Activated CD4-positive, alpha-beta memory T cell treated with anti-CD3 and anti-CD28 coated beads for 36 hours (primary cell): Measurements from ENCODE around the gene EFNA1. TPM values are rescaled to one million over a fixed set of nuclear protein-coding genes. Genes with fewer than 3 reads are reported as not detected.

Experiments
- CTCF ChIA-PET: fragments of 350-600 bp; sonication (Branson Sonifier 250); formaldehyde crosslinking; loops from one replicate; lab custom pipeline; 2021; ENCODE audit warnings: antibody characterized with exemption, inconsistent platforms; lab: Charles Lee
- POLR2A ChIA-PET: fragments of 350-600 bp; sonication (Branson Sonifier 250); formaldehyde crosslinking; loops from one replicate; lab custom pipeline; 2021; ENCODE audit warnings: antibody characterized with exemption; lab: Charles Lee
- DNase-seq: peaks from one replicate; pipeline ENCODE4 v3.0.0-alpha.2; 2020
- H3K27ac Mint-ChIP-seq: one replicate; pipeline ENCODE4 v1.8.0; 2021; ENCODE audit warnings: mixed read lengths
- H3K27me3 Mint-ChIP-seq: one replicate; pipeline ENCODE4 v1.8.0; 2021; ENCODE audit warnings: mixed read lengths
- H3K36me3 Mint-ChIP-seq: one replicate; pipeline ENCODE4 v1.8.0; 2021; ENCODE audit warnings: mixed read lengths
- H3K4me1 Mint-ChIP-seq: one replicate; pipeline ENCODE4 v1.8.0; 2021; ENCODE audit warnings: low read depth, mixed read lengths
- H3K4me3 Mint-ChIP-seq: one replicate; pipeline ENCODE4 v1.8.0; 2021; ENCODE audit warnings: mild to moderate bottlenecking, mixed read lengths
- H3K9me3 Mint-ChIP-seq: one replicate; pipeline ENCODE4 v1.8.0; 2021; ENCODE audit warnings: mixed read lengths
- intact Hi-C: fragments of 100-400 bp; cut with micrococcal nuclease; formaldehyde crosslinking; loops from one replicate; pipeline ENCODE4 v1.15.1; 2023
- total RNA-seq, 2 experiments: library from RNA; stranded (reverse); gene quantifications; one replicate each; pipeline ENCODE4 v1.2.3, GENCODE V29; 2021

Gene EFNA1
- total RNA-seq, 2 experiments from 2014 or later: 0.24 TPM; not detected in 1

GRCh38 chr1:155093911-155094621 lies 33.6 kb upstream of the EFNA1 start:
- Mint-ChIP-seq H3K4me3 (no peak overlapping the region), H3K4me1 (peaks cover 3% of the 10 kb centered on the region), H3K27me3 (peaks cover 13% of the 10 kb centered on the region), H3K36me3 (no peaks in the 10 kb centered on the region), H3K27ac (no peak overlapping the region), H3K9me3 (no peaks in the 10 kb centered on the region)
- intact Hi-C loops: no loop called here
- POLR2A ChIA-PET: no interaction called here
- no peak for DNase-seq
- CTCF ChIA-PET: interaction anchor here (1.0 to 3.0 kb wide), 8 partner anchors 9 to 79 kb away, joined by 3 to 41 read pairs (median 6); partner anchors contain the start of genes KRTCAP2 and SLC50A1

- Mint-ChIP-seq H3K9me3 (no peaks in the 10 kb centered on the region), H3K36me3 (no peaks in the 10 kb centered on the region), H3K4me1 (peaks cover 3% of the 10 kb centered on the region), H3K4me3 (no peak overlapping the region), H3K27ac (no peak overlapping the region), H3K27me3 (peaks cover 13% of the 10 kb centered on the region)
- ChIA-PET CTCF (interaction anchor here (1.0 to 2.4 kb wide), 4 partner anchors 9 to 78 kb away, joined by 4 to 41 read pairs (median 8); partner anchors contain the start of gene KRTCAP2), POLR2A (no interaction called here)
- DNase-seq: no peak
- intact Hi-C loops: no loop called here
These were observed 33.1 kb upstream of the EFNA1 start for GRCh38 chr1:155094622-155094948.

DNA sequence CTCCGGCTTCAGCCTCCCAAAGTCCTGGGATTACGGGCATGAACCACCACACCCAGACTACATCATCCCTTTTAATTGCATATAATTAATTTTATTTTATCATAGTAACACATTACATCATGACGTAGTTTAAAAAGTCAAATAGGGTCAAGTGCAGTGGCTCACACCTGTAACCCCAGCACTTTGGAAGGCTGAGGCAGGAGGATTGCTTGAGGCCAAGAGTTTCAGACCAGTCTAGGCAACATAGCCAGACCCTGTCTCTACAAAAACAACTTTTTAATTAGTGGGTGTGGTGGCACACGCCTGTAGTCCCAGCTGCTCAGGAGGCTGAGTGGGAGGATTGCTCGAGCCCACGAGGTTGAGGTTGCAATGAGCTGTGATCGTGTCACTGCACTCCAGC lies 28.3 kb upstream of the EFNA1 start:
- POLR2A ChIA-PET: no interaction called here
- no peak overlapping the region for H3K27ac Mint-ChIP-seq
- no peak for DNase-seq
- peaks cover 13% of the 10 kb centered on the region for H3K27me3 Mint-ChIP-seq
- H3K4me3 Mint-ChIP-seq: no peak overlapping the region
- no peaks in the 10 kb centered on the region for H3K36me3 Mint-ChIP-seq
- CTCF ChIA-PET: interaction anchor here (0.7 to 1.9 kb wide), 3 partner anchors 10 to 73 kb away, joined by 3 to 6 read pairs (median 6); no protein-coding TSS in a partner anchor
- H3K9me3 Mint-ChIP-seq: no peaks in the 10 kb centered on the region
- H3K4me1 Mint-ChIP-seq: no peaks in the 10 kb centered on the region
- intact Hi-C loops: no loop called here

DNA sequence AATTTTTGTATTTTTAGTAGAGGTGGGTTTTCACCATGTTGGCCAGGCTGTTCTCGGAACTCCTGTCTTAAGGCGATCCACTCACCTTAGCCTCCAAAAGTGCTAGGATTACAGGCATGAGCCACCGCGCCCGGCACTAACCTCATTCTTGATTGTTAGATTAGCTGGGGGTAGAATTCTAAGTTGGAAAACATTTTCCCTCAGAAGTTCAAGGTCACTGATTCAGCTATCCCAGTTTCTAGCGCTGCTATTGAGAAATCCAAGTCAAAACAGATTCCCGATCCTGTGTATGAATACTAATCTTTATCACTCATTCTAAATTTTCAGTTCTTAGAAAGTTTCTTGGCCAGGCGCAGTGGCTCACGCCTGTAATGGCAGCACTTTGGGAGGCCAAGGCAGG lies 24.4 kb upstream of the EFNA1 start:
- Mint-ChIP-seq H3K4me3 (no peak overlapping the region), H3K9me3 (no peaks in the 10 kb centered on the region), H3K4me1 (no peaks in the 10 kb centered on the region), H3K27me3 (no peaks in the 10 kb centered on the region), H3K36me3 (no peaks in the 10 kb centered on the region), H3K27ac (no peak overlapping the region)
- no peak for DNase-seq
- ChIA-PET POLR2A (no interaction called here), CTCF (interaction anchor here (1.4 kb wide), 1 partner anchor 12 kb away, joined by 4 read pairs; no protein-coding TSS in a partner anchor)
- intact Hi-C loops: no loop called here

- H3K9me3 Mint-ChIP-seq: no peaks in the 10 kb centered on the region
- no peaks in the 10 kb centered on the region for H3K27me3 Mint-ChIP-seq
- H3K4me1 Mint-ChIP-seq: no peaks in the 10 kb centered on the region
- H3K27ac Mint-ChIP-seq: no peak overlapping the region
- ChIA-PET POLR2A (no interaction called here), CTCF (interaction anchor here (0.6 kb wide), 1 partner anchor 13 kb away, joined by 3 read pairs; no protein-coding TSS in a partner anchor)
- H3K36me3 Mint-ChIP-seq: no peaks in the 10 kb centered on the region
- intact Hi-C loops: no loop called here
- no peak overlapping the region for H3K4me3 Mint-ChIP-seq
- no peak for DNase-seq
These were observed 22.8 kb upstream of the EFNA1 start for GRCh38 chr1:155104605-155105534.

DNA sequence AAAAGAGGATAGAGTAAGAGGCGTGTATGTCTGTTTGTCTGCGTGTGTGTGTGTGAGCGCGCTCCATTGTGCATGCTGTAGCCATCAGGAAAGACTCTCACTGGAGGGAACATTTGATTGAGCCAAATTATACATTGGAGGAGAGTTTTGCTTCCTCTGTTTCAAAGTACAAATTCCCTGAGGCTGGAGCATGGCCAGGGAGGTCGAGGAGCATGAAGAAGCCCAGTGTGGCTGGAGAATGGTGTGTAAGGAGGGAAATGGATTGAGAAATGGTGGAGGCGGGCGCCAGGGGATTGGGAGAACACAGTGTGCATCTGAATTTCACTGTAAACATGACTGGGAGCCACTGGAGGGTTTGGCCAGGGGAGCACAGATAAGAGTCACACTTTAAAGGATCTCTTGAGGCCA lies 22.1 kb upstream of the EFNA1 start:
- intact Hi-C loops: no loop called here
- Mint-ChIP-seq H3K9me3 (no peaks in the 10 kb centered on the region), H3K27ac (no peak overlapping the region), H3K27me3 (no peaks in the 10 kb centered on the region), H3K4me3 (no peak overlapping the region), H3K36me3 (no peaks in the 10 kb centered on the region), H3K4me1 (no peaks in the 10 kb centered on the region)
- ChIA-PET POLR2A (no interaction called here), CTCF (no interaction called here)
- DNase-seq: no peak

GRCh38 chr1:155106862-155107261 lies 20.8 kb upstream of the EFNA1 start:
- POLR2A ChIA-PET: no interaction called here
- intact Hi-C loops: no loop called here

GRCh38 chr1:155107309-155108264 lies 20.1 kb upstream of the EFNA1 start:
- Mint-ChIP-seq H3K4me1 (no peaks in the 10 kb centered on the region), H3K27ac (no peak overlapping the region), H3K27me3 (no peaks in the 10 kb centered on the region), H3K36me3 (no peaks in the 10 kb centered on the region), H3K9me3 (no peaks in the 10 kb centered on the region), H3K4me3 (no peak overlapping the region)
- intact Hi-C loops: no loop called here
- POLR2A ChIA-PET: no interaction called here
- no peak for DNase-seq
- CTCF ChIA-PET: interaction anchor here (1.0 to 1.6 kb wide), 6 partner anchors 8 to 70 kb away, joined by 3 to 6 read pairs (median 4); no protein-coding TSS in a partner anchor

More at GRCh38 chr1:155106862-155107261, 20.8 kb upstream of the EFNA1 start:
- Mint-ChIP-seq H3K4me3 (no peak overlapping the region), H3K27me3 (no peaks in the 10 kb centered on the region), H3K9me3 (no peaks in the 10 kb centered on the region), H3K4me1 (no peaks in the 10 kb centered on the region), H3K27ac (no peak overlapping the region), H3K36me3 (no peaks in the 10 kb centered on the region)
- CTCF ChIA-PET: interaction anchor here (1.0 to 1.6 kb wide), 5 partner anchors 9 to 61 kb away, joined by 3 to 6 read pairs (median 4); no protein-coding TSS in a partner anchor
- DNase-seq: no peak

DNA sequence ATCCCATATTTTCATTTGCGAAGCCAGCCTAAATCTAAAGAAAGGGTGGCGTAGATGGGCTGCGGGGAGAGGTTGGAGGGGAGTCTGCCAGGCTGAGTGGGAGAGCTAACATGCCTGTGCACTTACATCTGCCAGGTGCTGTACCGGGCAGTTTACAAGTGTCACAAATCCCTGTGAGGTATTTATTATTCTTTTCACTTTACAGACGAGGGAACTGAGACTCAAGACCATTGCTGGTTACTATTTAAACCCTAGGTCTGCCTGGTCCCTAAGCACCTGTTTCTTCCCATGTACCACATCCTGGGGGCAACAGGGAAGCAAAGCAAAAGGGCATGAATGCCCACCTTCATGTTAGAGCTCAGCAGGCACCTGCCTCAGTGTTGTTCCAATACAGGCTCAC lies 19.4 kb upstream of the EFNA1 start:
- ChIA-PET CTCF (interaction anchor here (1.3 to 1.6 kb wide), 2 partner anchors 12 to 69 kb away, joined by 3 to 5 read pairs; no protein-coding TSS in a partner anchor), POLR2A (no interaction called here)
- no peak overlapping the region for H3K4me3 Mint-ChIP-seq
- H3K36me3 Mint-ChIP-seq: no peaks in the 10 kb centered on the region
- intact Hi-C loops: no loop called here
- no peak overlapping the region for H3K27ac Mint-ChIP-seq
- no peak for DNase-seq
- no peaks in the 10 kb centered on the region for H3K9me3 Mint-ChIP-seq
- no peaks in the 10 kb centered on the region for H3K4me1 Mint-ChIP-seq
- no peaks in the 10 kb centered on the region for H3K27me3 Mint-ChIP-seq

- Mint-ChIP-seq H3K27me3 (no peaks in the 10 kb centered on the region), H3K4me3 (no peak overlapping the region), H3K36me3 (no peaks in the 10 kb centered on the region), H3K9me3 (no peaks in the 10 kb centered on the region), H3K4me1 (no peaks in the 10 kb centered on the region), H3K27ac (no peak overlapping the region)
- intact Hi-C loops: no loop called here
- ChIA-PET POLR2A (no interaction called here), CTCF (interaction anchor here (1.1 kb wide), 1 partner anchor 63 kb away, joined by 3 read pairs; the partner anchor contains the start of gene KRTCAP2)
- DNase-seq: no peak
These were observed 17.3 kb upstream of the EFNA1 start for GRCh38 chr1:155110381-155110780.

GRCh38 chr1:155110826-155111225 lies 16.9 kb upstream of the EFNA1 start:
- CTCF ChIA-PET: interaction anchor here (1.1 kb wide), 1 partner anchor 62 kb away, joined by 3 read pairs; the partner anchor contains the start of gene KRTCAP2
- DNase-seq: no peak
- H3K4me3 Mint-ChIP-seq: no peak overlapping the region
- H3K4me1 Mint-ChIP-seq: no peaks in the 10 kb centered on the region
- no peaks in the 10 kb centered on the region for H3K36me3 Mint-ChIP-seq
- H3K27ac Mint-ChIP-seq: no peak overlapping the region
- POLR2A ChIA-PET: no interaction called here
- intact Hi-C loops: no loop called here
- H3K27me3 Mint-ChIP-seq: no peaks in the 10 kb centered on the region
- H3K9me3 Mint-ChIP-seq: no peaks in the 10 kb centered on the region
